ENCODE measurements around the gene ASNS. TPM values are rescaled to one million over a fixed set of nuclear protein-coding genes. Genes with fewer than 3 reads are reported as not detected.

The ASNS gene
- total RNA-seq, 4 donors from 2014 or later, result 7.5 to 14.8 (median 10.3) TPM

GRCh38 chr7:97858221-97858620 is 14.0 kb downstream of the ASNS start:
- TF ChIP-seq CTCF (IDR thresholded peaks at IDR 0.05; ENCODE audit: low read depth), result no peak

- TF ChIP-seq CTCF (IDR thresholded peaks at IDR 0.05; ENCODE audit: low read depth), result no peak
Observed at GRCh38 chr7:97857544-97857943, 14.7 kb downstream of the ASNS start.

GRCh38 chr7:97851683-97852082 is 20.5 kb downstream of the ASNS start:
- TF ChIP-seq CTCF (IDR thresholded peaks at IDR 0.05; ENCODE audit: low read depth), result no peak

GRCh38 chr7:97847791-97848190 is 24.4 kb downstream of the ASNS start:
- no peak for TF ChIP-seq CTCF (IDR thresholded peaks at IDR 0.05; ENCODE audit: low read depth)

GRCh38 chr7:97846945-97847344 is 25.3 kb downstream of the ASNS start:
- TF ChIP-seq CTCF (IDR thresholded peaks at IDR 0.05; ENCODE audit: low read depth), result no peak

- no peak for TF ChIP-seq CTCF (IDR thresholded peaks at IDR 0.05; ENCODE audit: low read depth)
Observed at GRCh38 chr7:97845622-97846203, 26.5 kb downstream of the ASNS start.

- TF ChIP-seq CTCF (IDR thresholded peaks at IDR 0.05; ENCODE audit: low read depth), result no peak
Observed at GRCh38 chr7:97844036-97844435, 28.2 kb downstream of the ASNS start.

Data from subcutaneous adipose tissue (tissue), 4 donors.